K562 (cell line): ENCODE measurements around the gene ZNF750. TPM values are rescaled to one million over a fixed set of nuclear protein-coding genes. Genes with fewer than 3 reads are reported as not detected.

Experiments used
- ATAC-seq: fragments of 200-7000 bp; cut with Tn5 transposase; 3 replicates; pipeline ENCODE4 v1.9.1; 2020; ENCODE audit warnings: moderate library complexity
- BruUV-seq: library from RNA; stranded (reverse); fragments of 400-500 nt; replicated peaks from 2 replicates; lab custom pipeline; 2021; lab: Mats Ljungman, UMichigan
- CTCF ChIA-PET: fragments of 300-600 bp; formaldehyde crosslinking; extraction: SDS; loops from one replicate; lab custom pipeline; 2021; ENCODE audit warnings: low intra/inter-chr PET ratio; lab: Yijun Ruan, JAX
- POLR2A ChIA-PET: fragments of 300-600, 350-650 bp; sonication (Branson Sonifier 250); formaldehyde crosslinking; extraction: SDS; loops from one replicate; lab custom pipeline; 2021; ENCODE audit warnings: antibody characterized with exemption, inconsistent platforms; lab: Yijun Ruan, JAX
- DNase-seq, 4 experiments: peaks; one replicate each; pipeline versions ENCODE4 v3.0.0 to v3.0.0-alpha.2; 2011 to 2018; ENCODE audit warnings: low spot score in 3 of 4, mixed read lengths in 3 of 4; ENCODE audit errors: extremely low read depth in 1 of 4
- FAIRE-seq: peaks from 2 replicates; lab custom pipeline; 2011; peaks lifted over from hg19 to GRCh38; lab: Jason Lieb, UNC
- H2AFZ ChIP-seq: 2 replicates; pipeline ENCODE4 v1.6.0; 2011; ENCODE audit warnings: low read depth, low read length, control low read depth, inconsistent platforms
- H3K27ac ChIP-seq: fragments of 200-600 bp; 3 replicates; pipeline ENCODE4 v1.8.0; 2011; ENCODE audit warnings: low read depth, mild to moderate bottlenecking, control low read depth, inconsistent platforms, low read length, moderate library complexity, mixed read lengths; ENCODE audit errors: extremely low read depth
- H3K27me3 ChIP-seq, 2 experiments: fragments of 300-600 bp in 1 of 2; 2 replicates in 1 of 2; 3 replicates in 1 of 2; pipeline versions ENCODE4 v1.6.0 to v1.8.0; 2011; ENCODE audit warnings: inconsistent platforms in 2 of 2, low read length in 2 of 2, mild to moderate bottlenecking in 1 of 2, mixed read lengths in 1 of 2, moderate library complexity in 1 of 2; ENCODE audit not compliant: control insufficient read depth in 2 of 2, insufficient read depth in 2 of 2
- H3K36me3 ChIP-seq: fragments of 300-600 bp; 3 replicates; pipeline ENCODE4 v1.8.0; 2011; ENCODE audit warnings: mild to moderate bottlenecking, low read length, inconsistent platforms; ENCODE audit not compliant: control insufficient read depth, insufficient read depth
- H3K4me1 ChIP-seq, 2 experiments: fragments of 200-600 bp in 1 of 2; replicated peaks in 1 of 2; 2 replicates in 1 of 2; 3 replicates in 1 of 2; pipeline versions ENCODE4 v1.5.1 to v1.8.0; 2011; ENCODE audit warnings: inconsistent platforms in 2 of 2, low read length in 2 of 2, mild to moderate bottlenecking in 1 of 2, mixed read lengths in 1 of 2, moderate library complexity in 1 of 2; ENCODE audit not compliant: control insufficient read depth in 2 of 2, insufficient read depth in 2 of 2
- H3K4me2 ChIP-seq: 2 replicates; pipeline ENCODE4 v1.6.1; 2011; ENCODE audit warnings: low read length, control low read depth, inconsistent platforms, mixed read lengths; ENCODE audit not compliant: insufficient read depth
- H3K4me3 ChIP-seq: fragments of 200-600 bp; sonication (generic), shearing (Covaris generic); 2 replicates; pipeline ENCODE4 v1.5.1; 2016; ENCODE audit warnings: control low read depth, inconsistent platforms
- H3K79me2 ChIP-seq: fragments of 200-600 bp; 3 replicates; pipeline ENCODE4 v1.8.0; 2011; ENCODE audit warnings: low read length, inconsistent platforms; ENCODE audit not compliant: control insufficient read depth, insufficient read depth
- H3K9ac ChIP-seq, 2 experiments: 2 replicates each; pipeline versions ENCODE4 v1.6.0 to v1.6.1; 2011; ENCODE audit warnings: low read depth in 2 of 2, low read length in 2 of 2, control low read depth in 1 of 2, inconsistent platforms in 1 of 2, mild to moderate bottlenecking in 1 of 2, mixed read lengths in 1 of 2; ENCODE audit not compliant: insufficient read depth in 1 of 2
- H3K9me1 ChIP-seq: one replicate; pipeline ENCODE4 v1.6.0; 2011; ENCODE audit warnings: inconsistent platforms, mild to moderate bottlenecking, low read length, moderate library complexity; ENCODE audit not compliant: control insufficient read depth, insufficient read depth
- H3K9me3 ChIP-seq: replicated peaks from 2 replicates; pipeline ENCODE4 v1.5.1; 2011; ENCODE audit warnings: low read depth, low read length, inconsistent platforms; ENCODE audit not compliant: control insufficient read depth, insufficient read depth
- H4K20me1 ChIP-seq: replicated peaks from 2 replicates; pipeline ENCODE4 v1.6.1; 2011; ENCODE audit warnings: low read length, inconsistent platforms, mixed read lengths; ENCODE audit not compliant: control insufficient read depth, insufficient read depth
- ADNP ChIP-seq: fragments of 200-800 bp; sonication (Bioruptor generic); IDR thresholded peaks from 2 replicates; pipeline ENCODE4 v1.6.1; 2016; ENCODE audit warnings: missing genetic modification characterization, missing compliant biosample characterization
- ASH1L ChIP-seq: fragments of 450-650 bp; IDR thresholded peaks from 2 replicates; pipeline ENCODE4 v1.6.1; 2018; ENCODE audit warnings: borderline replicate concordance, mild to moderate bottlenecking, low read depth; ENCODE audit not compliant: partially characterized antibody
- BDP1 ChIP-seq: IDR thresholded peaks from 3 replicates; pipeline ENCODE4 v1.6.1; 2011; ENCODE audit not compliant: insufficient read length, insufficient read depth
- ERF ChIP-seq: fragments of 450-650 bp; formaldehyde crosslinking; IDR thresholded peaks from 2 replicates; pipeline ENCODE4 v1.4.0; 2020; ENCODE audit warnings: mild to moderate bottlenecking, mixed read lengths
- ESRRA ChIP-seq: fragments of 450-650 bp; IDR thresholded peaks from 2 replicates; pipeline ENCODE4 v1.6.1; 2014; ENCODE audit warnings: low read depth, mild to moderate bottlenecking, moderate library complexity, borderline replicate concordance
- IRF2 ChIP-seq: sonication (generic); formaldehyde crosslinking; IDR thresholded peaks from 2 replicates; pipeline ENCODE4 v1.8.1; 2022; ENCODE audit warnings: mild to moderate bottlenecking, missing genetic modification reagents
- NFIX ChIP-seq: fragments of 250-450 bp; sonication (Bioruptor Pico); IDR thresholded peaks from 2 replicates; pipeline ENCODE4 v1.4.0; 2020; ENCODE audit warnings: low read depth, mild to moderate bottlenecking, moderate library complexity
- SAFB ChIP-seq: fragments of 200-400 bp; formaldehyde crosslinking; IDR thresholded peaks from 2 replicates; pipeline ENCODE4 v1.6.1; 2017; ENCODE audit warnings: low read depth, low read length, borderline replicate concordance
- XRCC3 ChIP-seq: fragments of 450-650 bp; IDR thresholded peaks from 2 replicates; pipeline ENCODE4 v1.6.1; 2017; ENCODE audit warnings: mild to moderate bottlenecking, moderate library complexity
- ZBTB8A ChIP-seq: fragments of 450-650 bp; IDR thresholded peaks from 2 replicates; pipeline ENCODE4 v1.6.1; 2018; ENCODE audit warnings: mild to moderate bottlenecking, moderate library complexity; ENCODE audit not compliant: partially characterized antibody
- ZNF232 ChIP-seq: sonication (generic); formaldehyde crosslinking; IDR thresholded peaks from 2 replicates; pipeline ENCODE4 v1.8.0; 2022; ENCODE audit warnings: mild to moderate bottlenecking, missing genetic modification reagents
- ZNF77 ChIP-seq: fragments of 250-450 bp; sonication (Bioruptor Pico); IDR thresholded peaks from 2 replicates; pipeline ENCODE4 v1.5.0; 2020
- ZNF778 ChIP-seq: fragments of 450-650 bp; formaldehyde crosslinking; IDR thresholded peaks from 2 replicates; pipeline ENCODE4 v1.4.0; 2020; ENCODE audit warnings: mild to moderate bottlenecking, moderate library complexity
- WGBS: fragments of 100-300 bp; shearing (Covaris generic); methylation state at CpG from one replicate; pipeline ENCODE4 v1.1.6; 2016; ENCODE audit warnings: low coverage, mixed read lengths; ENCODE audit not compliant: insufficient coverage; ENCODE audit errors: missing lambda C conversion rate; 5-methylcytosine and 5-hydroxymethylcytosine counted together
- in situ Hi-C: fragments of 300-500 bp; cut with MboI; formaldehyde crosslinking; loops from 4 replicates; pipeline ENCODE4 v1.15.0; 2018; ENCODE audit warnings: inconsistent platforms, mixed read lengths
- intact Hi-C: fragments of 100-400 bp; cut with micrococcal nuclease; formaldehyde crosslinking; loops from 2 replicates; pipeline ENCODE4 v1.14.2; 2022
- polyA plus RNA-seq, 8 experiments: library from polyadenylated mRNA; depleted of rRNA in 4 of 8; stranded (reverse) in 5 of 8; unstranded in 3 of 8; fragments of >200 nt; fragmentation: Nextera tagmentation in 2 of 8; fragmentation: Illumina TruSeq in 1 of 8; extraction: Ambion mirVana in 2 of 8; extraction: Trizol in 1 of 8; gene quantifications; 2 replicates each; pipeline versions ENCODE4 v1.2.1 to v1.2.3, GENCODE V29; 2011 to 2014; ENCODE audit warnings: inconsistent platforms in 1 of 8, missing spikeins in 1 of 8
- total RNA-seq, 7 experiments: library from RNA; depleted of rRNA in 6 of 7; stranded (reverse); fragments of >200 nt in 6 of 7; fragmentation: Illumina TruSeq in 2 of 7; extraction: Trizol in 2 of 7; gene quantifications; 2 replicates each; pipeline versions ENCODE4 v1.2.1 to v1.2.3, GENCODE V29; 2011 to 2021; ENCODE audit warnings: low replicate concordance in 1 of 7
- TF ChIP-seq, protein P1 (sequence below): fragments of 250-450 bp; sonication (Bioruptor Pico); IDR thresholded peaks from 2 replicates; pipeline ENCODE4 v1.5.0; 2020; ENCODE audit warnings: mild to moderate bottlenecking
- TF ChIP-seq, protein P2 (sequence below): IDR thresholded peaks from 2 replicates; pipeline ENCODE4 v1.6.1; 2011; ENCODE audit not compliant: insufficient read length; ENCODE audit errors: extremely low read depth

ZNF750 gene
- total and polyA plus RNA-seq, 9 of the 15 experiments (the other 6 are each of a cell fraction or from before 2014, with no cell fraction given), result not detected

DNA sequence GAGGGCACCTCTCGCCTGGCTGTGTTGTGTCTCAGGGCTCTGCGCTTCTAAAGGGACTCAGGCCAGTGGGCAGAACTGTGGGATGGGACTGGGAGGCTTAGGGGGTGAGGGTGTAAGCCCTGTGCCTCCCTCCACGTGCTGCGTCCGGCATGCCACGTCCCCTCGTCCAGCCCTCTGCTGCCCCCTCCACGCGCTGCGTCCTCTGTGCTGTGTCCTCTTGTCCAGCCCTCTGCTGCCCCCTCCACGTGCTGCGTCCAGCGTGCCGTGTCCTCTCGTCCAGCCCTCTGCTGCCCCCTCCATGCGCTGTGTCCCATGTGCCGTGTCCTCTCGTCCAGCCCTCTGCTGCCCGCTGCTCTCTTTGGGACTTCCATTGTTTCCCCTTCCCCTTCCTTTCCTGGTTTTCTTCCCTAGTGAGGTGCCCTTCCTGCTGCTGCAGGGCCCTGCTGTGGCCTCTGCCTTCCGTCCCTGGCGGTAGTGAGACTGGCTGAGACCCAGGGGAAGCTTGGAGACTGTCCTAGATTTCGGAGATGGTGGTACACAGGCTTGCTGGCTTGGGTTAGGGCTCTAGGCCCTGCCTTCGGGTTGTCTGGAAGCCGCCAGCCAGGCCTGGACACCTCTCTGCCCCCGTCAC, 6.4 kb upstream of the ZNF750 start (continued):
- TF ChIP-seq ZNF77 (CRISPR knock-in tag), result no peak

DNA sequence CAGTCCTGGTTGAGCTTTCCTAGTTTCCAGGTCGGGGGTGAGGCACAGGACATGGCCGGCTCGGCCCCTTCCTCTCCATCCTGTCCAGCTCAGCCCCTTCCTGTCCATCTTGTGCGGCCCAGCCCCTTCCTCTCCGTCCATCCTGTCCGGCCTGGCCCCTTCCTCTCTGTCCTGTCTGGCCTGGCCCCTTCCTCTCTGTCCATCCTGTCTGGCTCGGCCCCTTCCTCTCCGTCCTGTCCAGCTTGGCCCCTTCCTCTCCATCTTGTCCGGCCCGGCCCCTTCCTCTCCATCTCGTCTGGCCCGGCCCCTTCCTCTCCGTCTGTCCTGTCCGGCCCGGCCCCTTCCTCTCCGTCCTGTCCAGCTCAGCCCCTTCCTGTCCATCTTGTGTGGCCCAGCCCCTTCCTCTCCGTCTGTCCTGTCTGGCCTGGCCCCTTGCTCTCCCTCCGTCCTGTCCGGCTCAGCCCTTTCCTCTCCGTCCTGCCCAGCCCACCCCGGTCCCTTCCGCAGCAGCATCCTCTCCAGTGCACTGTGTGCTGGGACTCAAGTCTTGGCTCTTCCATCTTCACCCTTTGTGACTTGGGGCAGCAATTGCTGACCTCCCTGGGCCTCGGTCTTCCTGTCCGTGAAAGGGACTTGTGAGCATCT, 5.5 kb upstream of the ZNF750 start:
- H3K4me3 ChIP-seq, result no peak overlapping the region
- no peaks in the 10 kb centered on the region; the same call in 1 of the 2 replicates for H3K9me3 ChIP-seq
- no peak overlapping the region for H3K27ac ChIP-seq
- intact Hi-C loops, result no loop called here
- BruUV-seq, result no TSS peak
- TF ChIP-seq, protein P1, sequence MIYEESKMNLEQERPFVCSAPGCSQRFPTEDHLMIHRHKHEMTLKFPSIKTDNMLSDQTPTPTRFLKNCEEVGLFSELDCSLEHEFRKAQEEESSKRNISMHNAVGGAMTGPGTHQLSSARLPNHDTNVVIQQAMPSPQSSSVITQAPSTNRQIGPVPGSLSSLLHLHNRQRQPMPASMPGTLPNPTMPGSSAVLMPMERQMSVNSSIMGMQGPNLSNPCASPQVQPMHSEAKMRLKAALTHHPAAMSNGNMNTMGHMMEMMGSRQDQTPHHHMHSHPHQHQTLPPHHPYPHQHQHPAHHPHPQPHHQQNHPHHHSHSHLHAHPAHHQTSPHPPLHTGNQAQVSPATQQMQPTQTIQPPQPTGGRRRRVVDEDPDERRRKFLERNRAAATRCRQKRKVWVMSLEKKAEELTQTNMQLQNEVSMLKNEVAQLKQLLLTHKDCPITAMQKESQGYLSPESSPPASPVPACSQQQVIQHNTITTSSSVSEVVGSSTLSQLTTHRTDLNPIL (CRISPR knock-in tag), result no peak
- TF ChIP-seq ASH1L (no peak), ZNF232 (CRISPR knock-in tag) (no peak), ADNP (tag) (no peak), ZNF778 (CRISPR knock-in tag) (no peak), ERF (no peak), XRCC3 (no peak), SAFB (no peak), ESRRA (no peak), IRF2 (CRISPR knock-in tag) (no peak), NFIX (CRISPR knock-in tag) (no peak), ZBTB8A (no peak), BDP1 (no peak)
- TF ChIP-seq, protein P2, sequence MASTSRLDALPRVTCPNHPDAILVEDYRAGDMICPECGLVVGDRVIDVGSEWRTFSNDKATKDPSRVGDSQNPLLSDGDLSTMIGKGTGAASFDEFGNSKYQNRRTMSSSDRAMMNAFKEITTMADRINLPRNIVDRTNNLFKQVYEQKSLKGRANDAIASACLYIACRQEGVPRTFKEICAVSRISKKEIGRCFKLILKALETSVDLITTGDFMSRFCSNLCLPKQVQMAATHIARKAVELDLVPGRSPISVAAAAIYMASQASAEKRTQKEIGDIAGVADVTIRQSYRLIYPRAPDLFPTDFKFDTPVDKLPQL, result no peak
- TF ChIP-seq, all 486 proteins: peak for 0
- WGBS, result 90% methylated on average over 4 of the region's 24 CpGs
- Histone ChIP-seq H3K4me1 (peaks cover 0 to 21% of the 10 kb centered on the region in 2 experiments; a peak in 2 of 5 replicates), H3K79me2 (no peaks in the 10 kb centered on the region; the same call in 2 of the 3 replicates), H3K27me3 (no peaks in the 10 kb centered on the region), H3K4me2 (no peak overlapping the region), H3K36me3 (peaks cover 8% of the 10 kb centered on the region; the same call in 1 of the 3 replicates), H4K20me1 (no peaks in the 10 kb centered on the region), H3K9ac (peak overlapping the region in 1 of 2 experiments; percentile 58; a peak in 1 of 4 replicates), H3K9me1 (no peaks in the 10 kb centered on the region), H2AFZ (no peak overlapping the region)
- FAIRE-seq, result no peak
- in situ Hi-C loops, result no loop called here
- ChIA-PET POLR2A (interaction anchor here (0.8 kb wide), 1 partner anchor 25 kb away, joined by 3 read pairs; no protein-coding TSS in a partner anchor), CTCF (no interaction called here)
- no peak for ATAC-seq
- DNase-seq, result no peak
